ENCODE measurements around the gene LRRC10.

The LRRC10 gene

DNA sequence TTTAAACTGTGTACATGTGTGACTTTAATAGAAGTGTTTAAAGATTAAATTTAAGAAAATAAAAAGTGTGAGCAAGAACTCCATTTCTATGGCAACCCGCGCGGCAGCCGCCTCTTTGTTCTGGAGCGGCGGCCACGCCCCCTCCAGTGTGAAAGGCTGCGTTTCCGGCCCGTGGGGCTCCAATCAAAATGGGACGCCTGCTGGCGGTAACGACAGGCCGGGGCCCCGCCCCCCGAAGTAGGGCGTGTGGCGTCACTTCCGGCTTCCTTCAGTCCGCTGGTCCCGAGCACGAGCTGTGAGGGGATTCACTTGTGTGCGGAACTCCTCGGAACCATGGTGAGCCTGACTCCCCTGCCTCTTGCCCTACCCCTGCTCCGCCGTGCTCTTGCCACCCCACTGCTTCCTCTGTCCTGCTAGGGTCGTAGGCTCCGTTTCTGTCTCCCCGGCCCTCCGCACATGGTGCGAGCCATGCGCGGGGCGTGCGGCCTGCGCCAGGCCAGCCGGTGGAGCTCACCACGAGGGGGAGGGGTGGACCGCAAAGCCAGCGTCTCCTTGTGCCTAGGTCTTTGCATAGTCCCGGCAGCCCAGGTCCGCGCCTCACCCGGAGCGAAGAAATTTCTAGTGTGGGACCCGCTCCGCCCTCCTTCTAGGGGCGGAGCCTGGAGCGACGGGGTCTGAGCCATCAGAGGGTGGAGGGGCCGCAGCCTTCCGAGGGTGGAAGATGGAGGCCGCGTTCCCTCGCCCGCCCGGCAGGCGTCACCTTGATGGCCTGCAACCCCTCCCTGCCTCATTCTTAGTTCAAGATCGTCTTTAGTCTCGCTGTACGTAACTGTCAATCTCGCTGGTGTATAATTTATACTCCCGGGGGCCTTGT lies 25.3 kb downstream of the LRRC10 start, which contains the start of gene CCT2:
CCT2 (plus strand) TSS at position 271 of the 874 bp plus-strand sequence; CDS start at position 334, 63 bp downstream.
- H3K4me3 ChIP-seq (ENCODE audit: low read length): peak within 1 kb of the TSS; percentile 99
- TF ChIP-seq, protein P1, sequence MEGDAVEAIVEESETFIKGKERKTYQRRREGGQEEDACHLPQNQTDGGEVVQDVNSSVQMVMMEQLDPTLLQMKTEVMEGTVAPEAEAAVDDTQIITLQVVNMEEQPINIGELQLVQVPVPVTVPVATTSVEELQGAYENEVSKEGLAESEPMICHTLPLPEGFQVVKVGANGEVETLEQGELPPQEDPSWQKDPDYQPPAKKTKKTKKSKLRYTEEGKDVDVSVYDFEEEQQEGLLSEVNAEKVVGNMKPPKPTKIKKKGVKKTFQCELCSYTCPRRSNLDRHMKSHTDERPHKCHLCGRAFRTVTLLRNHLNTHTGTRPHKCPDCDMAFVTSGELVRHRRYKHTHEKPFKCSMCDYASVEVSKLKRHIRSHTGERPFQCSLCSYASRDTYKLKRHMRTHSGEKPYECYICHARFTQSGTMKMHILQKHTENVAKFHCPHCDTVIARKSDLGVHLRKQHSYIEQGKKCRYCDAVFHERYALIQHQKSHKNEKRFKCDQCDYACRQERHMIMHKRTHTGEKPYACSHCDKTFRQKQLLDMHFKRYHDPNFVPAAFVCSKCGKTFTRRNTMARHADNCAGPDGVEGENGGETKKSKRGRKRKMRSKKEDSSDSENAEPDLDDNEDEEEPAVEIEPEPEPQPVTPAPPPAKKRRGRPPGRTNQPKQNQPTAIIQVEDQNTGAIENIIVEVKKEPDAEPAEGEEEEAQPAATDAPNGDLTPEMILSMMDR (conservative IDR thresholded peaks at IDR 0.05; ENCODE audit: low read depth, low read length): peak; percentile 49
- peak; percentile 82 for DNase-seq (ENCODE audit: low read depth)

- TF ChIP-seq, protein P1 (conservative IDR thresholded peaks at IDR 0.05; ENCODE audit: low read depth, low read length): peak; percentile 19
- H3K4me3 ChIP-seq (ENCODE audit: low read length): no peak overlapping the region
Measured at GRCh38 chr12:69583203-69583602, 27.5 kb downstream of the LRRC10 start.

DNA sequence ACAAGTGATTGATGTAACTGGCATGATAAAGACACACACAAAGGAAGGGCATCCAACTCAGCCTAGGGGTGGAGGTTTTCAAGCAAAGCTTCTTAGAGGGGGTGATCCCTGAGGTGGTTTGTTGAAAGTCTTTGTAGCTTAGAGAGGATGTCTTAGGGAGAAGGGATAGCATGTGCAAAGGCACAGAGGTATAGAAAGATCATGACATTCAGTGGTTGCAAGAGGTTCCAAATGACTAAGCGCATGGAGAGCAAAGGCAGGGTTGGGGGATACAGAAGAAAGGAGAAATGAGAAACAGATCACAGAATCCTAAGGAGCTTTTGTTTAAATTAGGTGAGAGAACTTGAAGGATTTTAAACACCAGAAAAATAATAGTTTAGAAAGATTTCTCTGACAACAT lies 30.6 kb downstream of the LRRC10 start:
- no peak overlapping the region for H3K4me3 ChIP-seq (ENCODE audit: low read length)
- TF ChIP-seq, protein P1 (conservative IDR thresholded peaks at IDR 0.05; ENCODE audit: low read depth, low read length): no peak
- DNase-seq (ENCODE audit: low read depth): no peak

More at GRCh38 chr12:69583203-69583602, 27.5 kb downstream of the LRRC10 start:
- no peak for DNase-seq (ENCODE audit: low read depth)

- H3K4me3 ChIP-seq (ENCODE audit: low read length): no peak overlapping the region
- no peak for DNase-seq (ENCODE audit: low read depth)
- TF ChIP-seq, protein P1 (conservative IDR thresholded peaks at IDR 0.05; ENCODE audit: low read depth, low read length): no peak
Measured at GRCh38 chr12:69579029-69579428, 31.7 kb downstream of the LRRC10 start.

DNA sequence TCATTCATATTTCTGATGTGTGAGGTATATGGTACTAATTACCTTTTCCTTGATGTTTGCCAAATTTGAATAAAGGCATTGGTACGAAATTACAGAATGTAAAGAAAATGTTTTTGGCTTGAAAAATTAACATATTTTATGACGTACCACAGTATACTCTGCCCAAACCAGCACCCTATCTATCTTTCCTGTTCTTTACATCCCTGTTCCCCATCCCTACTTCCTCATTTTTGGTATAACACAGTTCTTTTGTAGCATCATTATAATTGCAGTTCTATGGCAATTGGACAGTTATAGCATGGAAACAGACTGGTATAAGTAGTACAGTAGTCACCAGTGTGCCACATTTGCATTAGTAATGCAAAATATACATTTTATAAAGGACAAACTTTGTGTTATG lies 32.4 kb downstream of the LRRC10 start:
- DNase-seq (ENCODE audit: low read depth): no peak
- TF ChIP-seq, protein P1 (conservative IDR thresholded peaks at IDR 0.05; ENCODE audit: low read depth, low read length): no peak
- H3K4me3 ChIP-seq (ENCODE audit: low read length): no peak overlapping the region

DNA sequence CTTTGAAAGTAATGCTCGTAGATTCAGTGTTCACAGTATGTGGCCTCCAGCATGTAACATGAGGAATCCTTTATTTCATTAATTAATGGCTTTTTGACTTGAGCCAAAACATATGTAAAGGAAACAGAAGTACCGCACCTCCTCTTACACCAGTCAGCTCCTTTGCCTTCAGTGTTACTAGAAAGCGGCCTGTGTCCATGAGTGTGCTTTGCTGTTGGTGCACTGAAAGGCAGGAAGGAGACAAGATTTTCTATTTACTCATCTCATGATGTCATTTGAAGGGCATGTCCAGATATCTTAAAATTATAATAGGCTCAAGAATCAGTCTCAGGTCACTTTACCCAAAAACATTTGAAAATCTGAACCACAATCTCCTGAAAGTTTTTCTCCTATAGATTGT lies 35.4 kb downstream of the LRRC10 start:
- no peak for DNase-seq (ENCODE audit: low read depth)
- TF ChIP-seq, protein P1 (conservative IDR thresholded peaks at IDR 0.05; ENCODE audit: low read depth, low read length): no peak
- no peak overlapping the region for H3K4me3 ChIP-seq (ENCODE audit: low read length)
